Measurements from ENCODE around the gene UAP1L1. TPM values are rescaled to one million over a fixed set of nuclear protein-coding genes. Genes with fewer than 3 reads are reported as not detected.
"Not testable (repeated sequence)": the region's sequence is repeated elsewhere in the genome, so short reads cannot be mapped to it uniquely, and the experiment has no call there.

UAP1L1 gene
- total and polyA plus RNA-seq, 10 donors, result 12.5 to 35.9 (median 26.6) TPM

DNA sequence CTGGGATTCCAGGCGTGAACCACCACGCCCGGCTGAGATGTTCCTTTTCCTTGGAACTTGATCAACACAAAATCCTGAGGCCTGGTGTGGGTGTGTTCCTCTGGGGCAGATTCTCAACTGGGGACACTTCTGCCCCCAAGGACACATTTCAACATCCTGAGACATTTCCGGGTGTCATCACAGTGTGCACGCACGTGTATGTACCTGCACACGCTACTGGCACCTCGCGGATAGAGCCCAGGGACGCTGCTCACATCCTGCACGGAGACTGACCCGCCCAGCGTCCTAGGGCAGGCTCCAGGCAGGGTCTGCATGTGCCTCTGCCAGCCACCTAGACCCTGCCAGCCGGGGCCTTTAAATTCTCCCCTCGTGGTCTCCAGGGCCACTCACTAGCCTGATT is 14.9 kb upstream of the UAP1L1 start:
- Histone ChIP-seq H3K9me3 (no peaks in the 10 kb centered on the region), H3K4me1 (peaks cover 2 to 23% (median 8%) of the 10 kb centered on the region in 6 donors), H3K4me3 (no peak overlapping the region), H3K36me3 (peaks cover 0 to 5% (median 0%) of the 10 kb centered on the region in 6 donors), H3K27me3 (replicated peaks in 1 of 7) (peaks cover 0 to 5% (median 0%) of the 10 kb centered on the region in 7 donors), H3K27ac (no peak overlapping the region)
- DNase-seq, result no peak
- WGBS, 5 donors, result 76 to 96% (median 81%) methylated on average over 15 of the region's 15 CpGs
- intact Hi-C loops (cut with DNase I; ENCODE audit: low total_unique reads), result loop anchor here (10.0 kb wide), 1 partner anchor 278 kb away; no protein-coding TSS in a partner anchor
- TF ChIP-seq POLR2AphosphoS5 (IDR thresholded peaks at IDR 0.05) (no peak), POLR2A (IDR thresholded peaks at IDR 0.05) (no peak)
- TF ChIP-seq, protein P1, sequence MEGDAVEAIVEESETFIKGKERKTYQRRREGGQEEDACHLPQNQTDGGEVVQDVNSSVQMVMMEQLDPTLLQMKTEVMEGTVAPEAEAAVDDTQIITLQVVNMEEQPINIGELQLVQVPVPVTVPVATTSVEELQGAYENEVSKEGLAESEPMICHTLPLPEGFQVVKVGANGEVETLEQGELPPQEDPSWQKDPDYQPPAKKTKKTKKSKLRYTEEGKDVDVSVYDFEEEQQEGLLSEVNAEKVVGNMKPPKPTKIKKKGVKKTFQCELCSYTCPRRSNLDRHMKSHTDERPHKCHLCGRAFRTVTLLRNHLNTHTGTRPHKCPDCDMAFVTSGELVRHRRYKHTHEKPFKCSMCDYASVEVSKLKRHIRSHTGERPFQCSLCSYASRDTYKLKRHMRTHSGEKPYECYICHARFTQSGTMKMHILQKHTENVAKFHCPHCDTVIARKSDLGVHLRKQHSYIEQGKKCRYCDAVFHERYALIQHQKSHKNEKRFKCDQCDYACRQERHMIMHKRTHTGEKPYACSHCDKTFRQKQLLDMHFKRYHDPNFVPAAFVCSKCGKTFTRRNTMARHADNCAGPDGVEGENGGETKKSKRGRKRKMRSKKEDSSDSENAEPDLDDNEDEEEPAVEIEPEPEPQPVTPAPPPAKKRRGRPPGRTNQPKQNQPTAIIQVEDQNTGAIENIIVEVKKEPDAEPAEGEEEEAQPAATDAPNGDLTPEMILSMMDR (IDR thresholded peaks at IDR 0.05 in 8 of 11, conservative IDR thresholded peaks at IDR 0.05 in 3 of 11), result no peak

DNA sequence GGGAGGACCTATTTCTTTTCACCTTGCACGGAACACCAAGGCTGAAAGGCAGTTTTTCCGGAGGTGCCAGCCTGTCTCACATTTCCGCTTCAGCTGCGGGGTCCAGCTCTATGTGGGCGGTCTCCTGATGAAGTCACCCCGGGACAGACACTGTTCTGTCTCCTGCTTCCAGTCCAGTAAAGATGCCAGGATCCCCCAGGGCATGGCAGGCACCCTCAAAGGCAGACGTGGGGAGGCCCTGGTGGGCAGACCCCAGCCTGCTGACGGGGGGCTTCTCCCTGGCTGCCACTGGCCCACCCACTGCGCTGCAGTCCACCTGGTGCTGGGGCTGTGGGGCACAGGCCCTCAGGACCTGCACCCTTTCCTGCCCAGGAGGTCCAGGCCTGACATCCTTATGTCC is 14.5 kb upstream of the UAP1L1 start:
- H3K9me3 ChIP-seq; H3K36me3 ChIP-seq; DNase-seq; H3K4me3 ChIP-seq; H3K27ac ChIP-seq; H3K27me3 ChIP-seq (replicated peaks in 1 of 7): not testable (repeated sequence)
- intact Hi-C loops (cut with DNase I; ENCODE audit: low total_unique reads), result loop anchor here (10.0 kb wide), 1 partner anchor 278 kb away; no protein-coding TSS in a partner anchor
- WGBS, 5 donors, result 86 to 100% (median 95%) methylated on average over 2 to 9 of the region's 9 CpGs
- H3K4me1 ChIP-seq, result peaks cover 2 to 28% (median 11%) of the 10 kb centered on the region in 6 donors

DNA sequence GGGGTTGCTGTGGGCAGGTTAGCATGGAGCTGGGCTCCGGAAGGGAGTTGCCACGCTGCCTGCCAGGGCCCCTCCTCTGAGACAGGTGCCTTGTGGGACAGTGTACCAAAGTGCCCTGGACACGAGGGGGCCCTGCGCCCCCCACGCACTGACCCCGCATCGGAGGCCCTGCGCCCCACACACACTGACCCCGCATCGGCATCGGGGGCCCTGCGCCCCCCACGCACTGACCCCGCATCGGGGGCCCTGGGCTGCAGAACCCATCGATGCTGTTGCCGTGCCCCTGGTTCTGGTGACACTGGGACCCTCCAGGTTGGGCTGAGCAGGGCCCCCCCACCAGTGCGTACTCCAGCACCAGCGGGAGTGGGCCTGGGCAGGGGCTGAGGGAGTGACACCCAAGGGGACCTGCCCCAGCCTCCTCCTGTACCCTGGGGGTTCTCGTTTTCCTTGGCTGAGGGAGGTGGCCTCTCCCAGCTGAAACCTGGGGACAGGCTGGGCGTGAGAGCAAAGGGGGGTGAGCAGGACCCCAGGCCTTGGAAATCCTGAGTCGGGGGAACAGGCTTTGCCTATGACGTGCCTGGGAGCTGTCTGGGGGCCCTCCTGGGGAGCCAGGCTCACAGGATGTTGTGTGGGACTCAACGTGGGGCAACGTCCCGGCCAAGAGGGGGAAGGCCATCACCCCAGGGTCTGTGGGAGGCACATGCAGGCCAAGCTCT is 13.8 kb upstream of the UAP1L1 start:
- Histone ChIP-seq H3K36me3 (peaks cover 0 to 5% (median 0%) of the 10 kb centered on the region in 6 donors), H3K4me1 (peaks cover 2 to 30% (median 16%) of the 10 kb centered on the region in 6 donors), H3K27me3 (replicated peaks in 1 of 7) (peaks cover 0 to 5% (median 0%) of the 10 kb centered on the region in 7 donors), H3K27ac (no peak overlapping the region), H3K9me3 (no peaks in the 10 kb centered on the region), H3K4me3 (no peak overlapping the region)
- intact Hi-C loops (cut with DNase I; ENCODE audit: low total_unique reads), result loop anchor here (10.0 kb wide), 1 partner anchor 279 kb away; no protein-coding TSS in a partner anchor
- no peak for TF ChIP-seq POLR2A (IDR thresholded peaks at IDR 0.05)
- no peak for TF ChIP-seq POLR2AphosphoS5 (IDR thresholded peaks at IDR 0.05)
- TF ChIP-seq, protein P1 (IDR thresholded peaks at IDR 0.05 in 8 of 11, conservative IDR thresholded peaks at IDR 0.05 in 3 of 11), result no peak
- 75 to 88% (median 87%) methylated on average over 8 to 26 of the region's 26 CpGs for WGBS, 5 donors
- DNase-seq, result no peak

DNA sequence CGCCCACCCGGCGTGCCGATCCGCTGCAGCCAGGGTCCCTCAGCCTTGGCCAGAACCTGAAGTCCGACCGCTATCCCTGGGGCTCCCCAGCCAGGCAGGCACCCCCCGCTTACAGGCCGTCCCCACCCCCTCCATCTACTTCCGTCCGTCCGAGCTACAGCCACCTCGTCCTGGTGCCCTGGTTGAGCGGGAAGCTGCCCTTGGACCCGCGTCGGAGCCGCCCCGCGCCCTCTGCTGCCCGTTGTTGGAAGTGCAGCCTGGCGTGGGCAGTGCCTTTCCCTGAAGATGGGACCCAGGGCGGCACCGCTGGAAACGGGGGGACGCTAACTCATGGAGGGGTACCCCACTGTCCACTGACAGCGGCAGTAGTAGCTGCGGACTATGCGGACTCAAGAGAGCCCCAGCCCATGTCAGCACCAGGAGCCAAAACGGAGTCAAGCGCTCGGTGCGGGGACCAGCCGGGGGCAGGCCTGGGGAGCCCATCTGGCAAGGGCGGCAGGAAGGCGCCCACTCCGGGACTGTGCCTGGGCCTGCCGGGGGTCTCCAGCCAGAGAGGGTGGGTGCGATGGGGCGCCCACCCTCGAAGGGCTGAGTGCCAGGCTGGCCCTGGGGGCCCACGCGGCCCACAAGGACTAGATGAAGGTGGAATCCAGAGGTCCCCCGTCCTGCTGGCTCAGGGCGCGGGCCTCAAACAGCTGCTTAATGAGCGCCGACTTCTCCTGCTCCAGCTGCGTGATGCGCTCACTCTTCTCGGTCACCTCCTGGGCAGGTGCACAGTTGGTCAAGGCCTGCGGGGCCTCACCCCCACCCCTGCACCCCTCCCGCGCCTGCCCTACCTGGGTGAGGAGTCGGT is 13.1 kb upstream of the UAP1L1 start:
- 56 to 86% (median 59%) methylated on average over 14 to 55 of the region's 55 CpGs for WGBS, 5 donors
- DNase-seq, result peak; percentile 92
- Histone ChIP-seq H3K4me1 (peaks cover 2 to 34% (median 18%) of the 10 kb centered on the region in 6 donors), H3K4me3 (no peak overlapping the region), H3K27ac (no peak overlapping the region), H3K36me3 (peaks cover 0 to 5% (median 0%) of the 10 kb centered on the region in 6 donors), H3K27me3 (replicated peaks in 1 of 7) (peaks cover 0 to 12% (median 3%) of the 10 kb centered on the region in 7 donors), H3K9me3 (no peaks in the 10 kb centered on the region)
- TF ChIP-seq, protein P1 (IDR thresholded peaks at IDR 0.05 in 8 of 11, conservative IDR thresholded peaks at IDR 0.05 in 3 of 11), result peak; percentile 93 to 99 (median 97)
- TF ChIP-seq POLR2AphosphoS5 (IDR thresholded peaks at IDR 0.05) (peak; percentile 37 to 73 (median 51)), POLR2A (IDR thresholded peaks at IDR 0.05) (no peak)
- intact Hi-C loops (cut with DNase I; ENCODE audit: low total_unique reads), result loop anchor here (10.0 kb wide), 1 partner anchor 279 kb away; no protein-coding TSS in a partner anchor

Measured in spleen (tissue), 11 donors.